ENCODE results near the gene NTNG2. TPM values are rescaled to one million over a fixed set of nuclear protein-coding genes. Genes with fewer than 3 reads are reported as not detected.

Gene NTNG2
- total and polyA plus RNA-seq, 2 donors (not counting 1 experiment from before 2014, with no cell fraction given), result 1.3 to 2.1 TPM

- no peak overlapping the region for H3K27ac ChIP-seq (ENCODE audit: insufficient read depth, low read length)
- H3K79me2 ChIP-seq (ENCODE audit: control insufficient read depth, insufficient read depth, low read length), result no peaks in the 10 kb centered on the region
- no peaks in the 10 kb centered on the region for H3K4me1 ChIP-seq (ENCODE audit: control insufficient read depth, extremely low read depth, insufficient read depth, low read length)
- H2AFZ ChIP-seq (ENCODE audit: low read length), result no peak overlapping the region
- peaks cover 20% of the 10 kb centered on the region for H3K27me3 ChIP-seq (ENCODE audit: control insufficient read depth, insufficient read depth, low read length)
- TF ChIP-seq EZH2 (IDR thresholded peaks at IDR 0.05; ENCODE audit: low read length, missing control alignments), result no peak
- no peak overlapping the region for H3K4me2 ChIP-seq (ENCODE audit: extremely low read depth, insufficient read depth, low read length)
- H3K36me3 ChIP-seq (ENCODE audit: control insufficient read depth, insufficient read depth, low read length), result no peaks in the 10 kb centered on the region
- H3K9me3 ChIP-seq (ENCODE audit: control insufficient read depth, insufficient read depth, low read depth, low read length), result no peaks in the 10 kb centered on the region
- no peaks in the 10 kb centered on the region for H4K20me1 ChIP-seq (ENCODE audit: control insufficient read depth, extremely low read depth, insufficient read depth, low read length)
- H3K9ac ChIP-seq (ENCODE audit: insufficient read depth, low read length), result no peak overlapping the region
- DNase-seq (ENCODE audit: low read depth in 2 of 2), result no peak
- no peak overlapping the region for H3K4me3 ChIP-seq (replicated peaks in 1 of 4; ENCODE audit: control extremely low read depth in 1 of 4, insufficient read depth in 1 of 4, low read depth in 3 of 4, low read length in 4 of 4)
Observed at GRCh38 chr9:132231019-132231701, 69.3 kb downstream of the NTNG2 start.

DNA sequence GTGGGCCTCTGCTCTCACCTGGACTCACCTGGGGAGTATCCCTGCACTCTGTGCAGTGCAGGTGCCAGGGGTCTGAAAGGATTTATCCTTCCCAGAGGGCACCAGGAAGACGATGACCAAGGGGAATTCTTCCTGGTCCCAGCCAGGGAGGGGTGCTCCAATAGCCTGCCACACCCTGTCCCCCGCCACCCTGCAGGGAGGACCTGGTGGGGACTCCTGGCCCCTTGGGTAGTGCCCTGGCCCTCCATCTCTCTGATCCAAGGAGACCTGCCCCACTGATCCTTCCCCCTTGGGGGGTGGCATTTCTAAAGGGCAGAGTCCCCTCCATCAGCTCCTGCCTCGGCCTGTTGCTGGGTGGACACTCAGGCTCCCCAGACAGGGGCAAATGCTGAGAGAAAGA, 70.7 kb downstream of the NTNG2 start:
- TF ChIP-seq, protein P1, sequence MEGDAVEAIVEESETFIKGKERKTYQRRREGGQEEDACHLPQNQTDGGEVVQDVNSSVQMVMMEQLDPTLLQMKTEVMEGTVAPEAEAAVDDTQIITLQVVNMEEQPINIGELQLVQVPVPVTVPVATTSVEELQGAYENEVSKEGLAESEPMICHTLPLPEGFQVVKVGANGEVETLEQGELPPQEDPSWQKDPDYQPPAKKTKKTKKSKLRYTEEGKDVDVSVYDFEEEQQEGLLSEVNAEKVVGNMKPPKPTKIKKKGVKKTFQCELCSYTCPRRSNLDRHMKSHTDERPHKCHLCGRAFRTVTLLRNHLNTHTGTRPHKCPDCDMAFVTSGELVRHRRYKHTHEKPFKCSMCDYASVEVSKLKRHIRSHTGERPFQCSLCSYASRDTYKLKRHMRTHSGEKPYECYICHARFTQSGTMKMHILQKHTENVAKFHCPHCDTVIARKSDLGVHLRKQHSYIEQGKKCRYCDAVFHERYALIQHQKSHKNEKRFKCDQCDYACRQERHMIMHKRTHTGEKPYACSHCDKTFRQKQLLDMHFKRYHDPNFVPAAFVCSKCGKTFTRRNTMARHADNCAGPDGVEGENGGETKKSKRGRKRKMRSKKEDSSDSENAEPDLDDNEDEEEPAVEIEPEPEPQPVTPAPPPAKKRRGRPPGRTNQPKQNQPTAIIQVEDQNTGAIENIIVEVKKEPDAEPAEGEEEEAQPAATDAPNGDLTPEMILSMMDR (conservative IDR thresholded peaks at IDR 0.05 in 1 of 2, IDR thresholded peaks at IDR 0.05 in 1 of 2; ENCODE audit: low read depth in 1 of 2, low read length in 2 of 2), result no peak
- no peak for TF ChIP-seq EZH2 (IDR thresholded peaks at IDR 0.05; ENCODE audit: low read length, missing control alignments)
- H4K20me1 ChIP-seq (ENCODE audit: control insufficient read depth, extremely low read depth, insufficient read depth, low read length), result no peaks in the 10 kb centered on the region
- H3K27ac ChIP-seq (ENCODE audit: insufficient read depth, low read length), result no peak overlapping the region
- no peak overlapping the region for H3K4me2 ChIP-seq (ENCODE audit: extremely low read depth, insufficient read depth, low read length)
- H3K4me1 ChIP-seq (ENCODE audit: control insufficient read depth, extremely low read depth, insufficient read depth, low read length), result no peaks in the 10 kb centered on the region
- H3K36me3 ChIP-seq (ENCODE audit: control insufficient read depth, insufficient read depth, low read length), result no peaks in the 10 kb centered on the region
- H3K79me2 ChIP-seq (ENCODE audit: control insufficient read depth, insufficient read depth, low read length), result no peaks in the 10 kb centered on the region
- H2AFZ ChIP-seq (ENCODE audit: low read length), result no peak overlapping the region
- H3K9ac ChIP-seq (ENCODE audit: insufficient read depth, low read length), result no peak overlapping the region
- peaks cover 20% of the 10 kb centered on the region for H3K27me3 ChIP-seq (ENCODE audit: control insufficient read depth, insufficient read depth, low read length)
- DNase-seq (ENCODE audit: low read depth in 2 of 2), result no peak
- no peak overlapping the region for H3K4me3 ChIP-seq (replicated peaks in 1 of 4; ENCODE audit: control extremely low read depth in 1 of 4, insufficient read depth in 1 of 4, low read depth in 3 of 4, low read length in 4 of 4)
- no peaks in the 10 kb centered on the region for H3K9me3 ChIP-seq (ENCODE audit: control insufficient read depth, insufficient read depth, low read depth, low read length)

GRCh38 chr9:132233138-132233537, 71.3 kb downstream of the NTNG2 start:
- H3K9me3 ChIP-seq (ENCODE audit: control insufficient read depth, insufficient read depth, low read depth, low read length), result no peaks in the 10 kb centered on the region
- TF ChIP-seq, protein P1 (conservative IDR thresholded peaks at IDR 0.05 in 1 of 2, IDR thresholded peaks at IDR 0.05 in 1 of 2; ENCODE audit: low read depth in 1 of 2, low read length in 2 of 2), result no peak
- TF ChIP-seq EZH2 (IDR thresholded peaks at IDR 0.05; ENCODE audit: low read length, missing control alignments), result no peak
- no peak overlapping the region for H3K4me2 ChIP-seq (ENCODE audit: extremely low read depth, insufficient read depth, low read length)
- no peak overlapping the region for H2AFZ ChIP-seq (ENCODE audit: low read length)
- H3K27ac ChIP-seq (ENCODE audit: insufficient read depth, low read length), result no peak overlapping the region
- no peak overlapping the region for H3K4me3 ChIP-seq (replicated peaks in 1 of 4; ENCODE audit: control extremely low read depth in 1 of 4, insufficient read depth in 1 of 4, low read depth in 3 of 4, low read length in 4 of 4)
- H3K9ac ChIP-seq (ENCODE audit: insufficient read depth, low read length), result no peak overlapping the region
- no peaks in the 10 kb centered on the region for H3K36me3 ChIP-seq (ENCODE audit: control insufficient read depth, insufficient read depth, low read length)
- H3K27me3 ChIP-seq (ENCODE audit: control insufficient read depth, insufficient read depth, low read length), result peaks cover 20% of the 10 kb centered on the region
- H3K79me2 ChIP-seq (ENCODE audit: control insufficient read depth, insufficient read depth, low read length), result no peaks in the 10 kb centered on the region
- no peaks in the 10 kb centered on the region for H4K20me1 ChIP-seq (ENCODE audit: control insufficient read depth, extremely low read depth, insufficient read depth, low read length)
- no peak for DNase-seq (ENCODE audit: low read depth in 2 of 2)
- H3K4me1 ChIP-seq (ENCODE audit: control insufficient read depth, extremely low read depth, insufficient read depth, low read length), result no peaks in the 10 kb centered on the region
